ENCODE results near the gene ZNF80. TPM values are rescaled to one million over a fixed set of nuclear protein-coding genes. Genes with fewer than 3 reads are reported as not detected.
"Not testable (repeated sequence)": the region's sequence is repeated elsewhere in the genome, so short reads cannot be mapped to it uniquely, and the experiment has no call there.

The ZNF80 gene
- under 1 TPM in 2 of 3 donors, not detected in 1; 0.22 to 0.29 TPM for total RNA-seq

GRCh38 chr3:114237478-114237877, at the start of gene ZNF80:
Gene ZNF80, minus strand, starts transcription at chr3:114237578. Its CDS starts 504 bp downstream, at chr3:114237074.
- not testable (repeated sequence) for H3K36me3 Mint-ChIP-seq (ENCODE audit: insufficient read depth); DNase-seq; H3K27me3 Mint-ChIP-seq (ENCODE audit: low read depth); H3K9me3 Mint-ChIP-seq; ATAC-seq
- Mint-ChIP-seq H3K4me1 (ENCODE audit: low read depth) (peaks cover 59% of the 10 kb centered on the region), H3K4me3 (peak within 1 kb of the TSS; percentile 19)

DNA sequence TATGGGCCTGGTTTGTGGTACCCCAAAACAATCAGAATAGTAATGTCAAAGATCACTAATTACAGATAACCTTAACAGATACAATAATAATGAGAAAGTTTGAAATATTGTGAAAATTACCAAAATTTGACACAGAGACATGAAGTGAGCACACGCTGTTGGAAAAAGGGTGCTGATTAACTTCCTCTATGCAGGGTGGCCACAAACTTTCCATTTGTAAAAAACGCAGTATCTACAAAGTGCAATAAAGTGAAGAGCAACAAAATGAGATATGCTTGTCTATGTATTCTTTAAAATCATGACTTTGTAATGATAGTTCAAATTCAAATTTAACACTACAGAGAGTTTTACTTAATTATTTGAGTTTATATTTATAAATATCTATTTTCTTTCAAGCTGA, 48.9 kb upstream of the ZNF80 start:
- H3K4me3 Mint-ChIP-seq = peak overlapping the region; percentile 34
- no peaks in the 10 kb centered on the region for H3K27me3 Mint-ChIP-seq (ENCODE audit: low read depth)
- no peaks in the 10 kb centered on the region for H3K36me3 Mint-ChIP-seq (ENCODE audit: insufficient read depth)
- no peaks in the 10 kb centered on the region for H3K9me3 Mint-ChIP-seq
- DNase-seq (no peak), ATAC-seq (no peak)
- peaks cover 20% of the 10 kb centered on the region for H3K4me1 Mint-ChIP-seq (ENCODE audit: low read depth)

- Mint-ChIP-seq H3K4me3 (peak overlapping the region; percentile 34), H3K27me3 (ENCODE audit: low read depth) (no peaks in the 10 kb centered on the region), H3K36me3 (ENCODE audit: insufficient read depth) (no peaks in the 10 kb centered on the region), H3K9me3 (no peaks in the 10 kb centered on the region), H3K4me1 (ENCODE audit: low read depth) (peaks cover 16% of the 10 kb centered on the region)
- DNase-seq = no peak
- peak; percentile 30 to 61 for ATAC-seq
Measured at GRCh38 chr3:114285648-114286230, 48.4 kb upstream of the ZNF80 start.

DNA sequence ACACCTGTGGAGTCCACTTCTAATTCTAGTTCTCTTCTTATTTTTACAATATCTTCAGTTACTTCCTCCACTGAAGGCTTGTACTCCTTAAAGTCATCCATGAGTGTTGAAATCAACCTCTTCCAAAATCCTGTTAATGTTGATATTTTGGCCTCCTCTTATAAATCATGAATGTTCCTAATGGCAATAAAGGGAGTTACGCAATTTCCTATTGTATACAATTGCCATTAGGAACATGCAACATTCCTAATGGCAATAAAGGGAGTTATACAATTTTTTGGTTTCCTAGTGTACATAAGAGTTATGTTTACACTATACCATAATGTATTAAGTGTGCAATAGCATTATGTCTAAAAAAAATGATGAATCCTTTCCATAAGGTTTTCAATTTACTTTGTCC, 47.3 kb upstream of the ZNF80 start:
- H3K4me3 Mint-ChIP-seq = no peak overlapping the region
- no peaks in the 10 kb centered on the region for H3K36me3 Mint-ChIP-seq (ENCODE audit: insufficient read depth)
- H3K27me3 Mint-ChIP-seq (ENCODE audit: low read depth) = no peaks in the 10 kb centered on the region
- no peaks in the 10 kb centered on the region for H3K9me3 Mint-ChIP-seq
- DNase-seq (no peak), ATAC-seq (no peak)
- peaks cover 13% of the 10 kb centered on the region for H3K4me1 Mint-ChIP-seq (ENCODE audit: low read depth)

DNA sequence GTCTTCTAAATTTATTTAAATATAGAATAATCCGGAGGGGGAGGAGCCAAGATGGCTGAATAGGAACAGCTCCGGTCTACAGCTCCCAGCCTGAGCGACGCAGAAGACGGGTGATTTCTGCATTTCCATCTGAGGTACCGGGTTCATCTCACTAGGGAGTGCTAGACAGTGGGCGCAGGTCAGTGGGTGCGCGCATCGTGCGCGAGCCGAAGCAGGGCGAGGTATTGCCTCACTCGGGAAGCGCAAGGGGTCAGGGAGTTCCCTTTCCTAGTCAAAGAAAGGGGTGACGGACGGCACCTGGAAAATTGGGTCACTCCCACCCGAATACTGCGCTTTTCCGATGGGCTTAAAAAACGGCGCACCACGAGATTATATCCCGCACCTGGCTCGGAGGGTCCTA, 39.5 kb upstream of the ZNF80 start:
- DNase-seq; H3K4me3 Mint-ChIP-seq; H3K4me1 Mint-ChIP-seq (ENCODE audit: low read depth); ATAC-seq; H3K9me3 Mint-ChIP-seq; H3K27me3 Mint-ChIP-seq (ENCODE audit: low read depth); H3K36me3 Mint-ChIP-seq (ENCODE audit: insufficient read depth): not testable (repeated sequence)

DNA sequence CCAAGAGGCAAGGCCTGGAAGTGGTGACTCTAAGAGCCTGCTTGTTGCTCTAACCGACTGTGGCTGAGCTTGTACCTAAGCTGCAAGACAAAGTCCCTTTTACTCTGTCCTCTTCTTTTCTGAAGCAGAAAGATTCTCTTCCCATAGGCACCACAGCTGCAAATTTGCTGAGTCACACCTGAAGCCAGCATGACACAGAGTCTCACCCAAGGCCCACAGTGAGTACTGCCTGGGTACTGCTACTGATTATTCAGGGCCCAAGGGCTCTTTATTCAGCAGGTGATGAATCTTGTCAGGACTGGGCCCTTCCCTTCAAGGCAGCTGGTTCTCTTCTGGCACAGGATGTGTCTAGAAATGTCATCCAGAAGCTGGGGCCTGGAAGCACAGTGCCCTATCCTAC, 37.6 kb upstream of the ZNF80 start:
- peaks cover 4% of the 10 kb centered on the region for H3K9me3 Mint-ChIP-seq
- no peaks in the 10 kb centered on the region for H3K36me3 Mint-ChIP-seq (ENCODE audit: insufficient read depth)
- H3K4me3 Mint-ChIP-seq = no peak overlapping the region
- DNase-seq = no peak
- H3K27me3 Mint-ChIP-seq (ENCODE audit: low read depth) = no peaks in the 10 kb centered on the region
- ATAC-seq = peak in 1 of 2 donors; percentile 32
- peaks cover 5% of the 10 kb centered on the region for H3K4me1 Mint-ChIP-seq (ENCODE audit: low read depth)

- DNase-seq = no peak
- peaks cover 4% of the 10 kb centered on the region for H3K36me3 Mint-ChIP-seq (ENCODE audit: insufficient read depth)
- H3K9me3 Mint-ChIP-seq = peaks cover 20% of the 10 kb centered on the region
- H3K4me3 Mint-ChIP-seq = no peak overlapping the region
- ATAC-seq = no peak
- no peaks in the 10 kb centered on the region for H3K27me3 Mint-ChIP-seq (ENCODE audit: low read depth)
- H3K4me1 Mint-ChIP-seq (ENCODE audit: low read depth) = peaks cover 5% of the 10 kb centered on the region
Measured at GRCh38 chr3:114272271-114272670, 34.9 kb upstream of the ZNF80 start.

- no peak for DNase-seq
- no peaks in the 10 kb centered on the region for H3K27me3 Mint-ChIP-seq (ENCODE audit: low read depth)
- H3K9me3 Mint-ChIP-seq = peaks cover 20% of the 10 kb centered on the region
- H3K4me1 Mint-ChIP-seq (ENCODE audit: low read depth) = peaks cover 4% of the 10 kb centered on the region
- no peak for ATAC-seq
- H3K4me3 Mint-ChIP-seq = no peak overlapping the region
- peaks cover 4% of the 10 kb centered on the region for H3K36me3 Mint-ChIP-seq (ENCODE audit: insufficient read depth)
Measured at GRCh38 chr3:114270019-114270418, 32.6 kb upstream of the ZNF80 start.

GRCh38 chr3:114260152-114260551, 22.8 kb upstream of the ZNF80 start:
- no peak overlapping the region for H3K4me3 Mint-ChIP-seq
- no peaks in the 10 kb centered on the region for H3K4me1 Mint-ChIP-seq (ENCODE audit: low read depth)
- H3K27me3 Mint-ChIP-seq (ENCODE audit: low read depth) = no peaks in the 10 kb centered on the region
- DNase-seq (no peak), ATAC-seq (no peak)
- no peaks in the 10 kb centered on the region for H3K36me3 Mint-ChIP-seq (ENCODE audit: insufficient read depth)
- peaks cover 11% of the 10 kb centered on the region for H3K9me3 Mint-ChIP-seq

DNA sequence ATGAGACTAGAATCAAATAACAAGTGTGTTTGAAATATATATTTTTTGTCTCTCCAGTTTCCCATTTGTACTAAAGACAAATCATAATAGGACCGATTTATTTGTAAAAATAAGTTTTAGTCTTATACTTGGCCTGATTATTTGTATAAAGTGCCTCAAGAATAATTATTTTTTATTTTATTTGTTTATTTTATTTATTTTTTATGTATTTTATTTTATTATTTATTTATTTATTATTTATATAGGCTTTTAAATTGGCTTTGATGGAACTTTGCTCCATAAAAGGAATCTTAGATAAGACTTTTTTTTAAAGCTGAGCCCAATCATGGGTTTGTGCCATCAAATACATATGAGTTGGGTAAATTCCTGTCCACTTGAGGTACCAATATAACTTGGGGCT, 22.2 kb upstream of the ZNF80 start:
- peaks cover 11% of the 10 kb centered on the region for H3K9me3 Mint-ChIP-seq
- DNase-seq (no peak), ATAC-seq (no peak)
- H3K4me3 Mint-ChIP-seq = no peak overlapping the region
- H3K4me1 Mint-ChIP-seq (ENCODE audit: low read depth) = no peaks in the 10 kb centered on the region
- H3K27me3 Mint-ChIP-seq (ENCODE audit: low read depth) = no peaks in the 10 kb centered on the region
- no peaks in the 10 kb centered on the region for H3K36me3 Mint-ChIP-seq (ENCODE audit: insufficient read depth)

DNA sequence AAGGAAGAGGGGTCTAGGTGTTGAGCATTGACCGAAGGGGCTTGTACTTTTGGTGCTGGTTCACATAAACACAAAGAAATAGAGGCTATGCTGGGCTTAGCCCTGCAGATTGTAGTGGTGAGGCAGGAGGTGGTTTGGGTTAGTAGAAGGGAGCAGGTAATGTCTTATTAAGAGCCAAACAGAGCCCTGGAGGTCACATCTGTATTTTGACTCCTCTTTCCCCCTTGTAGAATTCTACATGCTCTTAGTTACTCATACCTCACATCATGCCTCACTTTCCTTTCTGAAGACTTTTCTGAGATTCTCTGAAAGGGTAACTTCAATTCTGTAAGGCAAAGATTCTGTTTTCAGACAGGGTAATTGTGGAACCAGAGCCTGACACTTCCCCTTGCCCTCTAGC, 16.1 kb upstream of the ZNF80 start:
- Mint-ChIP-seq H3K36me3 (ENCODE audit: insufficient read depth) (peaks cover 4% of the 10 kb centered on the region), H3K4me3 (no peak overlapping the region), H3K4me1 (ENCODE audit: low read depth) (peaks cover 13% of the 10 kb centered on the region), H3K9me3 (peaks cover 19% of the 10 kb centered on the region), H3K27me3 (ENCODE audit: low read depth) (no peaks in the 10 kb centered on the region)
- ATAC-seq (peak in 1 of 2 donors; percentile 46), DNase-seq (no peak)

- Mint-ChIP-seq H3K27me3 (ENCODE audit: low read depth) (no peaks in the 10 kb centered on the region), H3K9me3 (peaks cover 21% of the 10 kb centered on the region), H3K4me1 (ENCODE audit: low read depth) (peaks cover 13% of the 10 kb centered on the region), H3K36me3 (ENCODE audit: insufficient read depth) (peaks cover 4% of the 10 kb centered on the region), H3K4me3 (no peak overlapping the region)
- ATAC-seq (no peak), DNase-seq (no peak)
Measured at GRCh38 chr3:114252954-114253353, 15.6 kb upstream of the ZNF80 start.

DNA sequence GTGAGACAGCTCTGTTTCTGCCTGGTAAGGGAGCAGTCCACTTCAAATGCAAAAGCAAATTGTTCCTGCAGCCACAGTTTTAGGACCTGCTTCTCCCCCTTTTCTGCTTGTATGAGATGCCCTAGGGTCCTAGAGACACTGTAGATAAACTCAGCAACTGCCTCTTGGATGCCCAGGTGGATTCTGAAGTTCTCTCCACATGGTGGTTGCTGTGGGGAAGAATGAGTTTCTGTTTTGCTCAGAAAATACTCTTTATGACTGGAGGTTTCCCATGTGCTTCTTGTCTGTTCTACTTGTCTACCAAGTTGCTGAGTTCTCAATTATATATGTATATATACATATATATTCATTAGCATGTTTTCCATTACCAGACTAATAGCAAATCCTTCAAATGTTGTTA, 5.6 kb upstream of the ZNF80 start:
- H3K27me3 Mint-ChIP-seq (ENCODE audit: low read depth) = no peaks in the 10 kb centered on the region
- H3K36me3 Mint-ChIP-seq (ENCODE audit: insufficient read depth) = peaks cover 1% of the 10 kb centered on the region
- peaks cover 22% of the 10 kb centered on the region for H3K4me1 Mint-ChIP-seq (ENCODE audit: low read depth)
- no peak for DNase-seq
- no peak overlapping the region for H3K4me3 Mint-ChIP-seq
- peaks cover 8% of the 10 kb centered on the region for H3K9me3 Mint-ChIP-seq
- peak; percentile 73 to 85 for ATAC-seq

DNA sequence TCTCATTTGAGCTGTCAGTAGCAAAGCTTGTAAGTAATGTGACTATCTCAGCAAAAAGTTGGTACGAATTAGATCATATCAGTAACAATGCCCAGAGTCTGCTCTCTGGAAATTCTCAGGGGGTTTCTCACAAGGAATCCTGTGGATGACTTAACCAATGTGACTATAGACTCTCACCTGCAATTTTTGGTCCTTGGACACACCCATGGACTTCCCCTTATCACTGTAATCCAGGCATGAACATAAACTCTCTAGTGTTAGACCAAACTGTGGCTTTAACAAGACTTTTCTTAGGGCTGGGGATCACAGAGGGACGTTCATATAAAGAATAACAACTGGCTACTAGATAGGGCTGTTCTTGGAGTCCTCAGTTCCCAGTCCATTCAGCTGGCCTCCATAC, 3.9 kb upstream of the ZNF80 start:
- ATAC-seq = peak; percentile 47 to 59

DNA sequence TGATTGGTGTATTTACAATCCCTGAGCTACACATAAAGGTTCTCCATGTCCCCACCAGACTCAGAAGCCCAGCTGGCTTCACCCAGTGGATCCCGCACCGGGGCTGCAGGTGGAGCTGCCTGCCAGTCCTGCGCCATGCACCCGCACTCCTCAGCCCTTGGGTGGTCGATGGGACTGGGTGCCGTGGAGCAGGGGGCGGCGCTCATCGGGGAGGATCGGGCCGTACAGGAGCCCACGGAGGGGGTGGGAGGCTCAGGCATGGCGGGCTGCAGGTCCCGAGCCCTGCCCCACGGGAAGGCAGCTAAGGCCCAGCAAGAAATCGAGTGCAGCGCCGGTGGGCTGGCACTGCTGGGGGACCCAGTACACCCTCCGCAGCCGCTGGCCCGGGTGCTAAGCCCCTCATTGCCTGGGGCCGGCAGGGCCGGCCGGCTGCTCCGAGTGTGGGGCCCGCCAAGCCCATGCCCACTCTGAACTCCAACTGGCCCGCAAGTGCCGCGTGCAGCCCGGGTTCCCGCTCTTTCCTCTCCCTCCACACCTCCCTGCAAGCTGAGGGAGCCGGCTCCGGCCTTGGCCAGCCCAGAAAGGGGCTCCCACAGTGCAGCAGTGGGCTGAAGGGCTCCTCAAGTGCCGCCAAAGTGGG, 888 bp upstream of the ZNF80 start:
- H3K4me1 Mint-ChIP-seq (ENCODE audit: low read depth) = peaks cover 57% of the 10 kb centered on the region
- not testable (repeated sequence) for H3K4me3 Mint-ChIP-seq; H3K36me3 Mint-ChIP-seq (ENCODE audit: insufficient read depth); DNase-seq; H3K27me3 Mint-ChIP-seq (ENCODE audit: low read depth); ATAC-seq; H3K9me3 Mint-ChIP-seq

More for the DNA sequence above, 3.9 kb upstream of the ZNF80 start:
- H3K36me3 Mint-ChIP-seq (ENCODE audit: insufficient read depth) = peaks cover 1% of the 10 kb centered on the region
- no peak for DNase-seq
- H3K4me3 Mint-ChIP-seq = no peak overlapping the region
- peaks cover 33% of the 10 kb centered on the region for H3K4me1 Mint-ChIP-seq (ENCODE audit: low read depth)
- H3K27me3 Mint-ChIP-seq (ENCODE audit: low read depth) = no peaks in the 10 kb centered on the region
- H3K9me3 Mint-ChIP-seq = peaks cover 8% of the 10 kb centered on the region

Data from activated T-cell treated with anti-CD3 and anti-CD28 coated beads, Interleukin-2, amount 50 U/mL, for 4 hours (primary cell).